Suprapubic skin (tissue), 4 donors: ENCODE measurements around the gene SLC16A13. TPM values are rescaled to one million over a fixed set of nuclear protein-coding genes. Genes with fewer than 3 reads are reported as not detected.

Experiments
- DNase-seq, 2 donors: peaks; one replicate each; pipeline ENCODE4 v3.0.0-alpha.2; 2019; ENCODE audit warnings: low spot score in 2 of 2
- H3K27ac ChIP-seq: fragments of 200-600 bp; sonication (generic); one replicate; pipeline ENCODE4 v1.5.1; 2019
- H3K27me3 ChIP-seq: fragments of 200-600 bp; sonication (generic); one replicate; pipeline ENCODE4 v1.5.1; 2019
- H3K36me3 ChIP-seq: fragments of 200-600 bp; sonication (generic); one replicate; pipeline ENCODE4 v1.5.1; 2019
- H3K4me1 ChIP-seq: fragments of 200-600 bp; sonication (generic); one replicate; pipeline ENCODE4 v1.5.1; 2019
- H3K4me3 ChIP-seq: fragments of 200-600 bp; sonication (generic); one replicate; pipeline ENCODE4 v1.5.1; 2019; ENCODE audit warnings: mild to moderate bottlenecking
- H3K9me3 ChIP-seq: fragments of 200-600 bp; sonication (generic); one replicate; pipeline ENCODE4 v1.5.1; 2019
- EP300 ChIP-seq: sonication (generic); formaldehyde crosslinking; IDR thresholded peaks from one replicate; pipeline ENCODE4 v1.6.1; 2017; ENCODE audit warnings: antibody characterized with exemption
- POLR2A ChIP-seq, 2 donors: fragments of 450-650 bp; IDR thresholded peaks; one replicate each; pipeline ENCODE4 v1.6.1; 2017; ENCODE audit warnings: antibody characterized with exemption in 2 of 2, mild to moderate bottlenecking in 2 of 2, moderate library complexity in 2 of 2
- POLR2AphosphoS5 ChIP-seq, 3 donors: sonication (generic); formaldehyde crosslinking; IDR thresholded peaks; one replicate each; pipeline ENCODE4 v1.6.1; 2017; ENCODE audit warnings: antibody characterized with exemption in 3 of 3
- WGBS: methylation state at CpG from one replicate; pipeline ENCODE4 v1.1.5; 2018; 5-methylcytosine and 5-hydroxymethylcytosine counted together
- total RNA-seq, 4 donors: library from RNA; depleted of rRNA; stranded (reverse); fragments of >200 nt; gene quantifications; one replicate each; pipeline ENCODE4 v1.1.0, GENCODE V29; 2016
- TF ChIP-seq, protein P1 (sequence below), 2 donors: fragments of 200-600 bp in 1 of 2; fragments of 450-650 bp in 1 of 2; sonication (generic) in 1 of 2; IDR thresholded peaks; one replicate each; pipeline ENCODE4 v1.5.1; 2016 to 2019; ENCODE audit warnings: antibody characterized with exemption in 2 of 2, mild to moderate bottlenecking in 1 of 2, moderate library complexity in 1 of 2

SLC16A13 gene
- total RNA-seq, 4 donors from 2014 or later: 1.5 to 4.9 (median 3.7) TPM

DNA sequence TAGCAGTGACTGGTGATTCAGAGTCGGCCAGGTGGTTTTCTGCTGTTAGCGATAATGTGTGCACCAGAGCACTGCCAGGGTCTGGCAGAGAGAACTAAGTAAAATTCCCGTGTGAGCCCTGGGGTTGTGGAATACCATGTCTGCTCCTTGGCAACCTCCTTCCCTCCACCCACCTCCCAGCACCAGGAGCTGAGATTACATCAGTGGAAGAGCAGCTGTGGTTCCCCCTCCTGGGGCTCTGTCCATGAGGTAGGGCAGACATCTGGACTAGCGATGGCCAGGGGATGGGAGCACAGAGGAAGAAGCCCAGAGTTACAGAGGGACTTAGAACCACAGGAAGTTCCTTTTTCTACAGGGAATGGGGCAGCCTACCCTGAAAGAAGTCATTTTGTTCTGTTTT is 28.4 kb downstream of the SLC16A13 start:
- Histone ChIP-seq H3K27ac (no peak overlapping the region), H3K4me3 (no peak overlapping the region), H3K9me3 (peaks cover 9% of the 10 kb centered on the region), H3K4me1 (peaks cover 6% of the 10 kb centered on the region), H3K27me3 (peaks cover 3% of the 10 kb centered on the region), H3K36me3 (no peaks in the 10 kb centered on the region)
- DNase-seq: no peak
- 21% methylated on average over 3 of the region's 4 CpGs for WGBS
- TF ChIP-seq POLR2AphosphoS5 (IDR thresholded peaks at IDR 0.05): no peak
- TF ChIP-seq, protein P1, sequence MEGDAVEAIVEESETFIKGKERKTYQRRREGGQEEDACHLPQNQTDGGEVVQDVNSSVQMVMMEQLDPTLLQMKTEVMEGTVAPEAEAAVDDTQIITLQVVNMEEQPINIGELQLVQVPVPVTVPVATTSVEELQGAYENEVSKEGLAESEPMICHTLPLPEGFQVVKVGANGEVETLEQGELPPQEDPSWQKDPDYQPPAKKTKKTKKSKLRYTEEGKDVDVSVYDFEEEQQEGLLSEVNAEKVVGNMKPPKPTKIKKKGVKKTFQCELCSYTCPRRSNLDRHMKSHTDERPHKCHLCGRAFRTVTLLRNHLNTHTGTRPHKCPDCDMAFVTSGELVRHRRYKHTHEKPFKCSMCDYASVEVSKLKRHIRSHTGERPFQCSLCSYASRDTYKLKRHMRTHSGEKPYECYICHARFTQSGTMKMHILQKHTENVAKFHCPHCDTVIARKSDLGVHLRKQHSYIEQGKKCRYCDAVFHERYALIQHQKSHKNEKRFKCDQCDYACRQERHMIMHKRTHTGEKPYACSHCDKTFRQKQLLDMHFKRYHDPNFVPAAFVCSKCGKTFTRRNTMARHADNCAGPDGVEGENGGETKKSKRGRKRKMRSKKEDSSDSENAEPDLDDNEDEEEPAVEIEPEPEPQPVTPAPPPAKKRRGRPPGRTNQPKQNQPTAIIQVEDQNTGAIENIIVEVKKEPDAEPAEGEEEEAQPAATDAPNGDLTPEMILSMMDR (IDR thresholded peaks at IDR 0.05): no peak
- no peak for TF ChIP-seq POLR2A (IDR thresholded peaks at IDR 0.05)
- no peak for TF ChIP-seq EP300

DNA sequence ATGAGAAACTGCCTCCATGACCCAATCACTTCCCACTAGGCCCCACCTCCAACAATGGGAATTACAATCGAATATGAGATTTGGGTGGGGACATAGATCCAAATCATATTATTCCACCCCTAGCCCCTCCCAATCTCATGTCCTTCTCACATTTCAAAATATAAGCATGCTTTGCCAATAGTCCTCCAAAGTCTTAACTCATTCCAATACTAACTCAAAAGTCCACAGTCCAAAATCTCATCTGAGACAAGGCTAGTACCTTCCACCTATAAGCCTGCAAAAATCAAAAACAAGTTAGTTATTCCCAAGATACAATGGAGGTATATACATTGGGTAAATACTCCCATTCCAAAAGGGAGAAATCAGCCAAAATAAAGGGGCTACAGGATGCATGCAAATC is 31.4 kb downstream of the SLC16A13 start:
- no peak for TF ChIP-seq POLR2A (IDR thresholded peaks at IDR 0.05)

DNA sequence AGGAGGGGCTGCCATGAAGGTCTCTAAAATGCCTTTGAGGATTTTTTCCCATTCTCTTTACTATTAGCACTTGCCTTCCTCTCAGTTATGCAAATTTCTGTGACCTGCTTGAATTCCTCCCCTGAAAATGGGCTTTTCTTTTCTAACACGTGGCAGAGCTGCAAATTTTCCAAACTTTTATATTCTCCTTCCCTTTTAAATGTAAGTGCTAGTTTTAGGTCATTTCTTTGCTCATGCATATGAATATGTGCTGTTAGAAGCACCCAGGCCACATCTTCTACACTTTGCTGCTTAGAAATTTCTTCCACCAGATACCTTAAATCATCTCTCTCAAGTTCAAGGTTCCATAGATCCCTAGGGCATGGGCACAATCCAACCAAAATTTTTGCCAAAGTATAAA is 32.5 kb downstream of the SLC16A13 start:
- Histone ChIP-seq H3K27ac (no peak overlapping the region), H3K4me3 (no peak overlapping the region), H3K9me3 (peaks cover 9% of the 10 kb centered on the region), H3K36me3 (no peaks in the 10 kb centered on the region), H3K4me1 (no peaks in the 10 kb centered on the region), H3K27me3 (peaks cover 3% of the 10 kb centered on the region)
- no peak for DNase-seq
- 46% methylated on average over 1 of the region's 1 CpG for WGBS
- TF ChIP-seq EP300: no peak
- TF ChIP-seq POLR2A (IDR thresholded peaks at IDR 0.05): no peak

More for the DNA sequence above, 31.4 kb downstream of the SLC16A13 start:
- Histone ChIP-seq H3K27ac (no peak overlapping the region), H3K36me3 (no peaks in the 10 kb centered on the region), H3K9me3 (peaks cover 9% of the 10 kb centered on the region), H3K4me3 (no peak overlapping the region), H3K27me3 (peaks cover 3% of the 10 kb centered on the region), H3K4me1 (no peaks in the 10 kb centered on the region)
- DNase-seq: no peak
- WGBS: 73% methylated on average over 1 of the region's 1 CpG

DNA sequence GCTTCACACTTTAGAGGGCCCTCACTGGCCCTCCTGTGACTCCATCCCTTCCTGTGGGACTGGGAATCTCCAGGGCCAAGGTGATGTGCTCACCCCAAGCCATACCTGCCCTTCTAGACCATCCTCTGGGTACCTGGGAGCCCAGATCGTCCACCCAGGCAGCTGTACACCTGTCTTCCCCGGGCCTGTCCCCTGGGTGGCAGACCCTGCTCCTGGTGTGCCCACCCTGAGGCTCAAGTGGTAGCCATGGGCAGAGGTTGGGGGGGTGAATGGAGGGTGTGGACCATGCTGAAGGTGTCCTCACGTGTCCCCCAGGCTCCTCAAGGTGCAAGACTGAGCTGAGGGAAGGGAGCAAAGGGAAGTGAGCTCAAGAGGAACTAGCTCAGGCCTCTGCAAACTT is 34.9 kb downstream of the SLC16A13 start:
- Histone ChIP-seq H3K4me3 (no peak overlapping the region), H3K27me3 (no peaks in the 10 kb centered on the region), H3K27ac (no peak overlapping the region), H3K9me3 (peaks cover 9% of the 10 kb centered on the region), H3K36me3 (no peaks in the 10 kb centered on the region), H3K4me1 (no peaks in the 10 kb centered on the region)
- 92% methylated on average over 3 of the region's 3 CpGs for WGBS
- TF ChIP-seq, protein P1 (IDR thresholded peaks at IDR 0.05): no peak
- TF ChIP-seq POLR2AphosphoS5 (IDR thresholded peaks at IDR 0.05) (no peak), EP300 (no peak), POLR2A (IDR thresholded peaks at IDR 0.05) (no peak)
- DNase-seq: no peak

DNA sequence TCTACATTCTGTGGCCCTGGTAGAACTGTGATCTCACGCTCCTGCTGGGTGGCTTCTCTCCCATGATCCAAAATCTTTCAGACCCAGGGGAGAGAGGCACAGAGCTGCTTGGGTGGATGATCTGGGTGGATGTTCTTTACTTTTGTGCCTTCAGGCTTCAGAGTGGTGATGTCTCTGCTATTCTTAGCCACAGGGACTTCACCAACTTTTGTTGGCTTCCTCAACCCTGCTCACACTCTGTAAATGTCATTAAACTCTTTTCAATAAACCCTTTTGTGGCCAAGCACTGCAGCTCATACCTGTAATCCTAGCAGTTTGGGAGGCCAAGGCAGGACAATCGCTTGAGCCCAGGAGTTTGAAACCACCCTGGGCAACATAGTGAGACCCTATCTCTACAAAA is 36.6 kb downstream of the SLC16A13 start:
- Histone ChIP-seq H3K4me1 (no peaks in the 10 kb centered on the region), H3K27ac (no peak overlapping the region), H3K36me3 (no peaks in the 10 kb centered on the region), H3K4me3 (no peak overlapping the region), H3K9me3 (peaks cover 9% of the 10 kb centered on the region), H3K27me3 (no peaks in the 10 kb centered on the region)
- DNase-seq: no peak
- TF ChIP-seq EP300 (no peak), POLR2A (IDR thresholded peaks at IDR 0.05) (no peak), POLR2AphosphoS5 (IDR thresholded peaks at IDR 0.05) (no peak)
- TF ChIP-seq, protein P1 (IDR thresholded peaks at IDR 0.05): no peak
- 51% methylated on average over 2 of the region's 2 CpGs for WGBS

DNA sequence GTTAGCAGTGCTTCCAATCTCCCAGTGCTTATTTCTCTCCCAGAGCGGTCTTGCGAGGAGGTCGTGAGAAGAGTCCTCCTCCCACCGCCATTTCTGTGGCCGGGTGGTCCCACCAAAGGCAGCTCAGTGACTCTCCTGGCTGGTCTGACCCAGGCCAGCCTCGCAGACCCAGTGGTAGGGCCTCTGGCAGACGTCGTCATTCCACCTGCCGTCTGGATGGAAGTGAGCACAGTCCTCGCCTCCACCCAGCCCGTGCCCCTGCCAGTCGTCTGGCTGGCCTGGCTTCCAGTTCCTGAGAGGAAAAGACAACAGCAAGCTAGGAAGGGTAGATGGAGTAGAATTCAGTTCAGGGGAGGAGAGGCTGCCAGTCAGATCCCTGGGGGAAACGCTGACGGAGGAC is 39.1 kb downstream of the SLC16A13 start:
- H3K4me3 ChIP-seq: no peak overlapping the region
- WGBS: 84% methylated on average over 14 of the region's 14 CpGs
- H3K9me3 ChIP-seq: no peaks in the 10 kb centered on the region
- no peaks in the 10 kb centered on the region for H3K27me3 ChIP-seq
- DNase-seq: no peak
- no peak overlapping the region for H3K27ac ChIP-seq
- TF ChIP-seq, protein P1 (IDR thresholded peaks at IDR 0.05): no peak
- no peak for TF ChIP-seq EP300
- no peak for TF ChIP-seq POLR2AphosphoS5 (IDR thresholded peaks at IDR 0.05)
- no peak for TF ChIP-seq POLR2A (IDR thresholded peaks at IDR 0.05)
- no peaks in the 10 kb centered on the region for H3K4me1 ChIP-seq
- no peaks in the 10 kb centered on the region for H3K36me3 ChIP-seq
